Adrenal gland (tissue), 5 donors: Measurements from ENCODE around the gene TOP2A.
"Not testable (repeated sequence)": the region's sequence is repeated elsewhere in the genome, so short reads cannot be mapped to it uniquely, and the experiment has no call there.

Experiments
- CTCF ChIP-seq, 6 experiments: fragments of 450-650 bp in 4 of 6; fragments of 200-600 bp in 2 of 6; sonication (generic) in 1 of 6; IDR thresholded peaks; 1 replicate in 5 of 6; 2 replicates in 1 of 6; pipeline versions ENCODE4 v1.5.1 to v1.8.0; 2016 to 2021; ENCODE audit warnings: antibody characterized with exemption in 6 of 6, mild to moderate bottlenecking in 2 of 6, moderate library complexity in 1 of 6
- POLR2A ChIP-seq, 2 donors: fragments of 450-650 bp; IDR thresholded peaks; one replicate each; pipeline ENCODE4 v1.6.1; 2017; ENCODE audit warnings: antibody characterized with exemption in 2 of 2, mild to moderate bottlenecking in 2 of 2, moderate library complexity in 1 of 2
- donor health status: DM: no; HTN: no; CAD: no.

GRCh38 chr17:40376541-40376940, 41.2 kb downstream of the TOP2A start:
- TF ChIP-seq CTCF, POLR2A (IDR thresholded peaks at IDR 0.05): not testable (repeated sequence)
